CD4-positive, alpha-beta T cell treated with Interferon alpha-2 for 1 hour (primary cell): ENCODE measurements around the gene PECR.

Experiments used
- DNase-seq, 2 donors: peaks; one replicate each; pipeline ENCODE4 v3.0.0-alpha.2; 2020 to 2022

The PECR gene

GRCh38 chr2:216069028-216069427 lies 12.6 kb downstream of the PECR start:
- DNase-seq, result no peak

DNA sequence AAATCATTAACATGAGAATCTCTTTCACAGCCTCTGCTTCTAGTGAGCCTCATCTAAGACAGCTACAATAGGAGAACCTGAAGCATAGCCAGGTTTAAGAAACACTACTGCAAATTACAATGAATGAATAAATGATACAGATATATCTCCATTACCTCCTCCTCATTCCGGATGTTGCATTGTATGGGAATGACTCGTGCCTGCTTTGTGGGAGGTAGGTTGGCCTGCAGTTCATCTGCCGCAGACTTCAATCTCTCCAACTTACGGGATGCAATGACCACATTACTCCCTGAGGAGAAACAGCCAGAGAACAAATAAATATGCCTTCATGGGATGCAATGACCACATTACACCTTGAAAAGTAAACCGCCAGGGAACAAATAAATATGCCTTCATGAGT lies 15.4 kb downstream of the PECR start:
- DNase-seq, result no peak

DNA sequence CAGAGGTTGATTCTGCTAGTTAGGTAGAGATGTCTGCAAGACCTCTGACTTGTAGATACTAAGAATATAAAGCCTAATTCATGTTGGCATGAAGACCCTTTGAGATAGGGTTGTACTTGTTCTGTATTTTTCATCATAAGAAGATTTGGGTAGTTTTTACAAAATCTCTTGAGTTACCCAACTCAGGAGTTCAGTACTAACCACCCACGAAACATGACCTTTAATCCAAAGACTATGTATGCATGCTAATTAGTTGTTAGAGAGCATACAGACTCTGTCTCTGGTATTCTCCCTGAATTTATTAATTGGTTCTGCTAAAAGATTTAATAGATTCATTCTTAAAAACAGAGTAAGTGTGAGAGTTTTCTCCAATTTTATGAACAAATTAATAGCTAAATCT lies 16.9 kb downstream of the PECR start:
- no peak for DNase-seq

DNA sequence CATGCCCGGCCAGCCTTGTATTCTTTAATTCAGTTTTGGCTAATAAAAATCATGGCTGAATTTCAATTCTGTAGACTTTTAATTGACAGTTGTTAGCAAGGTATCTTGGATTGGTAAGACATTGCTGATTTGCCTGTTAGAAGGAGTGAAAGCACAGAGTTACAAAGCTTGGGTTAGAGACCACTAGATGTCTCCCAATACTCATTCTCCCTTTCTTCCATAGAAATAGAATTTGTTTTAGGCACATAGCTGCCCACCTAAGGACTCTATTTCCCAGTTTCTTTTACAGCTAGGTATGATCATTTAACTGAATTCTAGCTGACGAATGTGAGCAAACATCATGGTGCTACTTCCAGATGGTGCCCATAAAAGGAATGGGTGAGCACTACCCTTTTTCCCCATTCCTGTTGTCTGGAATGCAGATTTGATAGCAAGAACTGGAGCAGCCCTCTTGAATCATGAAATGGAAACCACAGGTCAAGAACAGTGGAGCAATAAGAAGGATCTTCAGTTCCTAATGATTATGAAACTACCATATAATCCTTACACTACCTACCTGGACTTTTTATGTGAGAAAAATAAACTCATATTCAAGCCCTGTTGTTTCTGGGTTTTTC lies 17.5 kb downstream of the PECR start:
- DNase-seq, result no peak

DNA sequence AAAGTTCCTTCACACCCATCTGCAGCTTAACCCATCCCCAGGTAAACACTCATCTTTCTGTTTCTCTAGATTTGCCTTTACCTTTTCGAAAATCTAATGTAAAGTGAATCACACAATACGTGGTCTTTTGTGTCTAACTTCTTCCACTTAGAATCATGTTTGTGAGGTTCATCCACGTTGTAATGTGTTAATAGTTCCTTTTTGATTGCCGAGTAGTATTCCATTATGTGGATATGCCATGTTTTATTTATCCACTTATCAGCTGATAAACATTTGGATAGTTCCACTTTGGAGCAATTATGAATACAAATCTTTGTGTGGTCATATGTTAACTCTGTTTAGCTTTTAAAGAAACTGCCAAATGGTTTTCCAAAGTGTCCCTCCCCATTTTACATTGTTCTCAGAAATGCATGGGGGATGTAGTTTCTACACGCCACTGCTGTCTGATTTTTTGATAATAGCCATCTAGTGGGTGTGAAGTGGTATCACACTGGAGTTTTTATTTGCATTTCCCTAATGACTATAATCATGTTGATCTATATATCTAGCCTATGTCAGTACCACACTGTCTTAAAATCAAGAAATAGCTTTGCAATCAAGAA lies 22.3 kb downstream of the PECR start:
- peak in 1 of 2 donors; percentile 32 for DNase-seq

GRCh38 chr2:216057688-216058193 lies 23.9 kb downstream of the PECR start:
- peak; percentile 61 to 75 for DNase-seq

GRCh38 chr2:216056739-216057138 lies 24.9 kb downstream of the PECR start:
- no peak for DNase-seq

DNA sequence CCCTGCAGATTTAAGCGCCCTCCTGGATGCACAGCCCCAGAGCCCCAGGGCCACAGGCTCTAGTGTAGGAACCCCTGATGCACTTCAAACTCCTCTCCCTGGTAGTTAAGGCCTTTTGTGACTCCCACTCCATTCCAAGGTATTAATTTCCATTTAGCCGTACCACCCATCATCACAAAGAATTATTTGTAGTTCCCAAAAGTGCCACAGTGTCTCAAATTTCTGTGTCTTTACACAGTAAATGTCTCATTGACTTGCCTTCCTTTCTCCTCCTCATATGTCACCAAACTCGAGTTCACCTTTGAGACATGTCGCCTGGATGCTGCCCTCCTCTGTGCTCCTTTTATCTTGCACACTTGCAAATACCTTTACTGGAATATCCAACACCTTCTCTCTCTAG lies 25.9 kb downstream of the PECR start:
- no peak for DNase-seq

DNA sequence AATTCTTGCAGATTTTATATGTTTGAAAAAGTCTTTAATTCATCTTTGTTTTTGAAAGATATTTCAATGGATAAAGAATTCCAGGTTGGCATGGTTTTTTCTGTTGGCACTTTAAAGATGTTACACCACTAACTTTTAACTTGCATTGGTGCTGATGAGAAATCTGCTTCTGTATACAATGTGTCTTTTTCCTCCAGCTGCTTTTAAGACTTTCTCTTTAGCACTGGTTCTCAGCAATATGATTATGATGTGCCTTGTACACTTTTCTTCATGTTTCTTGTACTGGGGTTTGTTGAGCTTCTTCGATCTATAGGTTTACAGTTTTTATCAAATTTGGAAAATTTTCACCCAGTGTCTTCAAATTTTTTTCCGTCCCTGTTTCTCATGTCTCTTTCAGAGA lies 29.2 kb downstream of the PECR start:
- DNase-seq, result no peak

DNA sequence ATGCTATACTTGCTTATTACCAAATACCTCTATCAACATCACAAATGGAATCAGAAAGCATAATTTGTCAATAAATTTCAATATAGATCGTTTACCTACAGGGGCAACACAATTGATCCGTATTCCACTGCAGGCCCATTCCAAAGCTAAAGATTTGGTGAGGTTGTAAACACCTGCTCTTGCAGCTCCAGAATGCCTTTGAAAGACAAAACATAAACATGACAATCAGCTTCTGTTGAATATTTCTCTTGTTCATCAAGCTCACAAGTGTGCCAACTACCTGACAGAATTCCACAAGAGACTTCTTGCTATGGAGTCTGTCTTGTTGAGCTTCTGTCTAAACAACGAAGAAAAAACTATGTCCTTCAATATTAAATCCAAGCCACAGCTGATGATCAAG lies 30.3 kb downstream of the PECR start:
- DNase-seq, result no peak

DNA sequence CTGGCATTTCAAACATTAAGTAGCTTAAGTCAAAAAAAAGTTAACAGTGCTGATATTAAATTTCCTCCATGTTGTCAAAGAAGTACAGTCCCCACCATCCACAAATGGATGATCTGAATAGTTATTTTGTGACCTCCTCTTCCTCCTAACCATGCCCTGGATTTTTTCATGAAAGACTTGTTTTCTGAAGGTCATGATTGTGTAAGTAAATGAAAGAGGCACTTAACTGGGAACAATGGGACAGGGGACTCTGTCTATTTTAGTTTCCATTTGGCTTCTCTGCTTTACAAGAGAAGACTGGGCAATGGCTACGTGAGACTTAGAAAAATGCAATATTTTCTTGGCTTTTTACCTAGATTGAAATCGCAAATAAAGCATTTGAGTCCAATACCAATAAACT lies 32.2 kb downstream of the PECR start:
- no peak for DNase-seq

DNA sequence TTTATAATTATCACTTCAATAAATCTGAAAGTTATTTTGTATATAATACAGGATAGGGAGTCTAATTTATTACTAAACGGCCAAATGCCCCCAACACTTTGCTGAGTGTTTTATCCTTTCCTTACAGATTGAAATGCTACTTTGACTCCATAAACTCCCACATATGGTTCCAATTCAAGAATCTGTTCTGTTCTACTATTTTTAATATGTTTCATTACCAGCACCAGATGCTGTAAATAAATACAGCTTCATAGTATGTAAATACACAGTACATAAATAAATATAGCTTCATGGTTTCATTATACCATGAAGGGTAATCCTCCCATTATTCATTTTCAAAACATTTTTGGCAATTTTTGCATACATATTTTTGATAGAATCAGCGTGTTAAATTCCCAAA lies 34.2 kb downstream of the PECR start:
- DNase-seq, result no peak

GRCh38 chr2:216044883-216045486 lies 36.6 kb downstream of the PECR start:
- no peak for DNase-seq

DNA sequence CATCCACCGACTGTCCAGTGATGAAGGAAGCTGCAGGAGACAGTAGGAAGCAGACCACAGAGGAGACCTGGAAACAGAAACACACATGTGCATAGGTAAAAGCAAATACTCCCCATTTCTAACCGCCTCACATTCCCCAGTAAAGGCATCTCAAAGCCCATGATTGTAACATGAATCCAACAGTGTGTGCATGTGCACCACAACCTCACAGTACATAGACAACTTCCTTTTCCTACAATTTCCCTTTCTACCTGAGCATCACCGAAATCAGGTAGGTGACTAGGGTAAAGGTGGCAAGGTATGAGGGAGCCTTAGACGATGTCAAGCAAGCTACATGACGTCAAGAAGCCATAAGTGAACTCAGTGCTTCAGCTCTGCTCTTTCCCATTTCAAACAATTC lies 37.7 kb downstream of the PECR start:
- DNase-seq, result no peak

DNA sequence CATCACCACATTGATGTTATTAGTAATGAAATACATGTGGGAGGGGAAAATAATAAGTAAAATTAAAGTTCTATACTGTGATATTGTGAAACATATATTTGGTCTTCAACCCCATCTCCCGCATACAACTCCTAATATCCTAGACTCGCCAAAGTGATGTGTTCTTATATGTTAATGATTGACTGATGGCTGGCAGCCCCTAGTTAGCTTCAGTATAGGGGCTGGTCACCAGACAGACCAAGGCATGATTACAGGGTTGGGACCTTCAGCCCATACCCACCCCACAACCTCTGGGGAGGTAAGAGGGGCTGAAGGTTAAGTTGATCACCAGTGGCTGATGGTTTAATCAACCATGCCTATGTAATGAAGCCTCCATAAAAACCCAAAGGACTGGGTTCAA lies 40.2 kb downstream of the PECR start:
- DNase-seq, result no peak

- no peak for DNase-seq
Measured at GRCh38 chr2:216039918-216040317, 41.7 kb downstream of the PECR start.

DNA sequence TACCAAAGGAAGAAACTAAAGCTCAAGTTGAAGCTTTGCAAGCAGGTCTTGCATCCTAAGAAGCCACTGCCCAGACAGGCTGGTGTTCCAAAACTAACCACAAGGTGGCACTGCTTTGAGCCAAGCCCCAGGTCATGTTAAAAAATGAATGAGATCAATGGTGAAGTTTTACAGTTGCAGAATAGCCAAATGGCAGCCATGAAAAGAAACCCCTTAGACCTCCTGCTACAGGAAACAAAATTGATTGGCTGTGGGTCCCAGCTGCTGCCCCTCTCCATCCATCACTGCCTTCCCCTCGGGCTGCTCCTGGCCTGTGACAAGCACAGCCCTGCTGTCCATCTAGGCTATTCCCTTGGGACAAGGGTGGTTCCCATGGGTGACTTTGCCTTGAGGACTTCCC lies 47.5 kb downstream of the PECR start:
- DNase-seq, result peak; percentile 58 to 79

- DNase-seq, result no peak
Measured at GRCh38 chr2:216033403-216033802, 48.2 kb downstream of the PECR start.

- DNase-seq, result no peak
Measured at GRCh38 chr2:216031960-216032689, 49.5 kb downstream of the PECR start.

- DNase-seq, result no peak
Measured at GRCh38 chr2:216030216-216030615, 51.4 kb downstream of the PECR start.

GRCh38 chr2:216029416-216030129 lies 52.0 kb downstream of the PECR start:
- no peak for DNase-seq

GRCh38 chr2:216024779-216025336 lies 56.8 kb downstream of the PECR start:
- no peak for DNase-seq
